HL-60/S4 treated with retinoic acid at 250 ng/mL for 4 days and 3 days (cell line): ENCODE results near the gene BAZ1B.
"Not testable (repeated sequence)": the region's sequence is repeated elsewhere in the genome, so short reads cannot be mapped to it uniquely, and the experiment has no call there.

Source experiments
- in situ Hi-C: fragments of 300-500 bp; cut with MboI; formaldehyde crosslinking; loops from 2 replicates; pipeline ENCODE4 v1.7.0; 2022; ENCODE audit warnings: low sequenced_read_pairs

BAZ1B gene

DNA sequence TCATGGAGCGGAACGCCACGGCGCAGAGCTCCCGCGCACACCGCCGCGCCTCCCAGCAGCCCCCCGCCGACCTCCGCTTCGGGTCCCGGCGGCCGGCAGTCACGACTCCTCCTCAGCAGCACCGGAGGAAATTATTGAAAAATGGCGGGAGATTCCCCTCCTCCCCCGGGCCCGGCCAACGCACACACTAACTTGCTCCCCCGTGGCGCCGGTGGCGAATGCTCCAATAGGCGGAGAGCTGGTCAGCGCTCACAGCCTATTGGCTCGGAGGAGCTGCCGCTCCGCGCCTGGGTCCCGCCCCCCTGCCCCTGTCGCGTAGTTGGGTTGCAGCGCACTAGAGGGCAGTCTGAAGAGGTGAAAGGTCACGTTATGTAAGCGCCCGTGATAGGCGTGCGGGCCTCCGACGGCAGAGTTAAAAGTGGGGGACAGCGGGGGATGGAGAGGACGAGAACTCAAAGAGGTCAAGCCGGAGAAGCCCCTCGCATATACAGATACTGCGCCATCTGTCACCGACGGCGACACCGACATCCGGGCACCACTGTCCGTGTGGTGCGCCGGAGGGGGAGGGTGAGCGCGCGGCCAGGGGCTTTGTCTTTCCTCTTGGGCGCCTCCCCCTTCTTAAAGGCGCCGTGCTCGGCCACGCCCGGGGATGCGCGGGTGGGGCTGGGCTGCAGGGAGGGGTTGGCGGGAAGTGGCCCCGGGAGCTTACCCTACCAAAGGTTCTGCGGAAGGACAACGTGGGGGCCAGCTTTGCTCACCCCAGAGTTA is at the start of gene BAZ1B:
Gene BAZ1B (minus strand): TSS at position 189 of the 768 bp plus-strand sequence. CDS start 360 bp downstream, outside the sequence.
- in situ Hi-C loops, result no loop called here

- in situ Hi-C loops, result no loop called here
Observed at GRCh38 chr7:73570977-73571376, 48.9 kb upstream of the BAZ1B start.

DNA sequence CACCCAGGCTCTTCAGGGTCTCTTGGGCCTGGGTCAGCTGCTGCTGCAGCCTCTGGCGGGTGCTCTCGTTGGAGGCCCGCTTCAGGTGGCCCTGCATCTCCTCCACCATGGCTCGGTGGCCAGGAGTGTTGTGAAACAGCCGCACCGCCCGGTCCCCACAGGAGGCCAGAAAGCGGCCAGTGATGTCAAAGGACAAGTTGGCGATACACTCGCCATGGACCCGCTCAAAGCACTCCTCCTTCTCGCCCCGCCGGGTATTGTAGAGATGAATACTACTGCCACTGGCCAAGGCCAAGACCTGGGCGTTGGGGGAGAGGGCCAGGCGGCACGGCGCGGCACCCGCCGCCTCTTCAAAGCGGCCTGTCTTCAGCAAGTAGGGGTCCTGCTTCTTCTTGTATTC is 48.4 kb upstream of the BAZ1B start:
- in situ Hi-C loops, result no loop called here

DNA sequence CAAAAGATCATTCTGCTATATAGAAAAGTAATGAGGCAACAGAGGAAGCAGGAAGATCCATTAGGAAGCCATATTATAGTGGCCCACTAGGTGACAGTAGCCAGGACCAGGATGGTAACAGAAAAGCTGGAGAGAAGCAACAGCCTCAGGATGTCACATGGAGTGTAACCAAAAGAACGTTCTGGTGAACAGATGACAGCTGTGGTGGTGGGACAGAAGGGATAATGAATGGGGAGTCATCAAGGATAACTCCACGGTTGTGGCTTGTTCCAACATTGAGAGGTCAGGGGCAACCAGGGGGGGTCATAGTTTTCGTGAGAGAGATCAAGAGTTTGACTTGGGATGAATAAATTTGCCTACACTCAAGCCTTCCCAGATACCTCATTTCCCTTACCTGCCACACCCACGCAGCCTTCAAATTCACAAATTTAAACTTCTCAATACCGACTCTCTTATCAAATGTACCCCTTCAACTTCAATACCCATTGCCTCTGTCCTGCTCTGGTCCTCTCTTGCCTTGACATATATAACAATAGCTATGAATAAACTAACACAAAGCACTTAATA is 47.0 kb upstream of the BAZ1B start:
- in situ Hi-C loops, result no loop called here

DNA sequence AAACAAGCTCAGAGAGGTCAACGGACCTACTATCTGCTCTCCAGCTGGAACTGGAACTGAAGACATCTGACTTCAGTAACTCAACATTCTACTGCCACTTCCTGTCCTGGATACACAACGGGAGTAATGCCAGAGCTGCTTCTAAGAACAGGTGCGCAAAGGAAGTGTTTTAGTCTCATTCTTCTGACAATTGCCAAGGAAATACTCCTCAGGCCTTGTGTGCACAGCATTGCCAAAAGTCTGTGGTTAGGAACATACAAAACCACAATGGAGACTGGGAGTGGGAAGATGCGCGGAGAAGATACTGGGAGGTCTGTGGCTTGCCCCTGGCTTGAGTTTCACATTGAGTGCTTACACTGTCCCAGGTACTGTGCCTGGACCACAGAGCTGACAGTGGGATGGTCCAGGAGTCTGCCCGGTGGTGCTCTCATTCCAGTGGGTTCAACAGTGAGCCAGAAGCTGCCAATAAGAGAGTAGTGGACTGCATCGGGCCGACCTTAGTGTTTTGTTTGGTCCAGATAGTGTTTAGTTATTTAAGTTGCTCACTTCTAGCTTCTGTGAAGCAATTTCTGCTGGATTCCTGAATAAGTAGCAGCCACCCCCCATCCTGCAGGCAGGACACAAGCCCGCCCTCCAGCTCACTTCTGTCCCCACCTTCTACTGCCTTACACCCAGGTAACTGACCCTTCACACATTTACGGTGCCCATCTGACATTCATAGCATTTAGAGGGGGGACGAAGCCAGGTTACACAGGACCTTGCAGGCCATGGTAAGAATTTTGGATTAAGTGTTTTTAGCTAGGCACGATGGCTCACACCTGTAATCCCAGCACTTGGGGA is 46.0 kb upstream of the BAZ1B start:
- in situ Hi-C loops, result no loop called here

- in situ Hi-C loops, result no loop called here
Observed at GRCh38 chr7:73567140-73567539, 45.0 kb upstream of the BAZ1B start.

- in situ Hi-C loops, result not testable (repeated sequence)
Observed at GRCh38 chr7:73566431-73566830, 44.3 kb upstream of the BAZ1B start.

DNA sequence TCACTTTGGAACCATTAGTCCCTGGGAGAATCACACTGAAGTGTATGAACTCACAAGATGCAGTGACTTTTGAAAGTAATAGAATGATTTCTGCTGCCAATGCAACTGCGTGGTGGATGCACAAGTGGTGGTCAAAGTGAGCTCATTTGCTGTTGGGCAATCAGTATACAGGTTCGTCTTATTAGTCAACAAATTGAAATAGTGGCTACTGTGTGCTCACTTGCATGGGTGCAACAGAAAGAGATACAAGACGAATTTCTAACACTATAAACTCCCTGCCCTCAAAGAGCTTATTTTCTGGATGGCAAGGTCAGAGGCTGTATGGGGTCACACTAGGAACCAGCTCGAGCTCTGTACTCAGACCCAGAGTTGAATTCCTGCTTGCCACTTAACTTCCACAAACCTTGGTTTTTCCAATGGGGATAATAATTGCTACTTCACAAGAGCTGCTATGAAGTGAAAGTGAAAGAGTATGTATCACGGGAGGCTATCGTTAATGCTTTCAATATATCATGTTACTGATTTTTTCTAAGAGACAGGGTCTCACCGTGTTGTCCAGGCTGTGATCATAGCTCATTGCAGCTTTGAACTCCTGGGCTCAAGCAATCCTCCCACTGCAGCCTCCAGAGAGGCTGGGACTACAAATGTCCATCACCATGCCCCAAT is 43.7 kb upstream of the BAZ1B start:
- in situ Hi-C loops, result no loop called here

- in situ Hi-C loops, result no loop called here
Observed at GRCh38 chr7:73560109-73560835, 38.2 kb upstream of the BAZ1B start.

GRCh38 chr7:73557397-73558257 is 35.5 kb upstream of the BAZ1B start, which contains the start of gene BCL7B:
Gene BCL7B, minus strand, starts transcription at chr7:73557690. Its CDS starts 112 bp downstream, at chr7:73557578.
- in situ Hi-C loops, result no loop called here

GRCh38 chr7:73557108-73557396 is 35.0 kb upstream of the BAZ1B start:
- in situ Hi-C loops, result no loop called here

GRCh38 chr7:73556208-73557107 is 34.4 kb upstream of the BAZ1B start:
- in situ Hi-C loops, result no loop called here

DNA sequence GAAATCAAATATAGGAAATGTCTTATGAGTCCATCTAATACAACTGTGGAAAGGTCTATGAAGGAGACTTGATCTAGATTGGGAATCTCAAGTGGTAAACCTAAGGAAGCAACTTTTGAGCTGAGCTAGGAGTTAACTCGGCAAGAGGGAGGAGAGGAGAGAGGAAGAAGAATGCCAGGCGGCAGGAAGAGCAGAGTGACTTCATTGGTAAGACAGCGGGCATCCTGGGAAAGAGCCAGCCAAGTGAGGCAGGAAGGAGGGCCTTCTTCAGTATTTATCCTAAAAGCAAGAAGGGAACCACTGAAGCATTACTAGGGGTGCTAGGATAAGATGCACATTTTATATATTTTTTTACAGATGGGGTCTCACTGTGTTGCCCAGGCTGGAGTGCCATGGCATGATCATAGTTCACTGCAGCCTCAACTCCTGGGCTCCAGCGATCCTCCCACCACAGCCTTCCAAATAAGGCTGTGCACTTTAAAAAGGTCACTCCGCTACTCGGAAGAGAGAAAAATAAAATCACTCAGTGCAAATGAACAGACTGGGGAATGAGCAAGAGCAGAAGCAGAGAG is 33.4 kb upstream of the BAZ1B start:
- in situ Hi-C loops, result no loop called here

DNA sequence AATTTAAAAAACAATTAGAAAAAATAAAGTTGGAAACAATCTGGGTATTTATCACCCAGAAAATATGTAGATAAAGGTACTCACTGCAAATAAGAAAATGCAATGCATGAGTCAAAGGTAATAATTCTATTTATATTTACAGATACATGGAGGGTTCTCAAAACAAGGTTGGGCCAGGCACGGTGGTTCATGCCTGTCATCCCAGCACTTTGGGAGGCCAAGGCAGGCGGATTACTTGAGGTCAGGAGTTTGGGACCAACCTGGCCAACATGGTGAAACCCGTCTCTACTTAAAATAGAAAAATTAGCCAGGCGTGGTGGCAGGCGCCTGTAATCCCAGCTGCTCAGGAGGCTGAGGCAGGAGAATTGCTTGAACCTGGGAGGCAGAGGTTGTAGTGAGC is 28.0 kb upstream of the BAZ1B start:
- in situ Hi-C loops, result not testable (repeated sequence)

DNA sequence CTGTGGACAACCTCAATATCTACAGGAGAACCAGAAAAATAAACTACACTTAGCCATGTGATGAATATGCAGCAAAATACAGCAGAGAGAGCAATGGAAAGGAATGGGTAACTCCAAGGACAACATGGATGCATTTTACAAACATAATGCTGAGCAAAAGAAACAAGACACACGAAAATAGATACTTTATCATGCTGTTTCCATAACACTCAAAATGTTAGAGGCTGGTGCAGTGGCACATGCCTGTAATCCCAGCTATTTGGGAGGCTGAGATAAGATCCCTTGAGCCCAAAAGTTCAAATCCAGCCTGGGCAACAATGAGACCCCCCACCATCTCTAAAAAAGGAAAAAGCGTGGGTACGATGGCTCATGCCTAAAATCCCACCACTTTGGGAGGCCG is 27.1 kb upstream of the BAZ1B start:
- in situ Hi-C loops, result no loop called here

GRCh38 chr7:73547841-73548240 is 25.7 kb upstream of the BAZ1B start:
- in situ Hi-C loops, result no loop called here

DNA sequence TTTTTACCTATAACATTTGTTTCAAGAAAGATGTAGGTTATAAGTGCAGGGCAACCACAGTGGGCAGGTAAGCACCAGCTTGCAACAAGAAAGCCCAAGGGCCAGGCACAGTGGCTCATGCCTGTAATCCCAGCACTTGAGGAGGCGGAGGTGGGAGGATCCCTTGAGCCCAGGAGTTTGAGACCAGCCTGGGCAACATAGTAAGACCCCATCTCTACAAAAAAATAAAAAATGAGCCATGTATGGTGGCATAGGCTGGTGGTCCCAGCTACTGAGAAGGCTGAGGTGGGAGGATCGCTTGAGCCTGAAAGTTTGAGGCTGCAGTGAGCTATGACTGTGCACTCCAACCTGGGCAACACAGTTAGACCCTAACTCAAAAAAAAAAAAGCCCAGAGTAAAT is 22.6 kb upstream of the BAZ1B start:
- in situ Hi-C loops, result no loop called here

- in situ Hi-C loops, result no loop called here
Observed at GRCh38 chr7:73541722-73542121, 19.6 kb upstream of the BAZ1B start.
